Thoracic aorta (tissue), 2 donors: ENCODE results near the gene MAST3. TPM values are rescaled to one million over a fixed set of nuclear protein-coding genes. Genes with fewer than 3 reads are reported as not detected.

Experiments used
- ATAC-seq: fragments of 150-250 bp; one replicate; pipeline ENCODE4 v1.8.0; 2017; ENCODE audit warnings: low read depth; ENCODE audit not compliant: insufficient number of reproducible peaks, low FRiP score
- DNase-seq: peaks from one replicate; pipeline ENCODE4 v3.0.0-alpha.2; 2020; ENCODE audit warnings: low spot score
- H3K27ac ChIP-seq, 2 donors: fragments of 200-600 bp; sonication (generic); 1 replicate in 1 of 2; 2 replicates in 1 of 2; pipeline ENCODE4 v1.5.1; 2016; ENCODE audit warnings: mild to moderate bottlenecking in 2 of 2, moderate library complexity in 2 of 2
- H3K27me3 ChIP-seq: fragments of 200-600 bp; sonication (generic); replicated peaks from 2 replicates; pipeline ENCODE4 v1.6.0; 2016; ENCODE audit warnings: mild to moderate bottlenecking; ENCODE audit not compliant: insufficient read depth
- H3K36me3 ChIP-seq: fragments of 200-600 bp; sonication (generic); one replicate; pipeline ENCODE4 v1.5.1; 2016
- H3K4me1 ChIP-seq, 2 donors: fragments of 200-600 bp; sonication (generic); 1 replicate in 1 of 2; 2 replicates in 1 of 2; pipeline versions ENCODE4 v1.5.1 to v1.6.0; 2016; ENCODE audit warnings: low read depth in 2 of 2, mild to moderate bottlenecking in 1 of 2; ENCODE audit not compliant: control insufficient read depth in 1 of 2
- H3K4me3 ChIP-seq: fragments of 200-600 bp; sonication (generic); 2 replicates; pipeline ENCODE4 v1.5.1; 2016; ENCODE audit warnings: mild to moderate bottlenecking
- H3K9me3 ChIP-seq: fragments of 200-600 bp; sonication (generic); 2 replicates; pipeline ENCODE4 v1.5.1; 2016
- CTCF ChIP-seq: fragments of 200-600 bp; sonication (generic); IDR thresholded peaks from one replicate; pipeline ENCODE4 v1.5.1; 2019; ENCODE audit warnings: antibody characterized with exemption
- total RNA-seq, 2 donors: library from RNA; depleted of rRNA; stranded (reverse); fragments of >200 nt; gene quantifications; one replicate each; pipeline versions ENCODE4 v1.1.0 to v1.2.3, GENCODE V29; 2016

The MAST3 gene
- total RNA-seq, 2 donors from 2014 or later: 18.7 to 27.8 TPM

GRCh38 chr19:18091217-18091608 lies 6.4 kb upstream of the MAST3 start:
- H3K36me3 ChIP-seq: no peaks in the 10 kb centered on the region
- DNase-seq: no peak
- H3K9me3 ChIP-seq: no peaks in the 10 kb centered on the region
- no peak overlapping the region for H3K4me3 ChIP-seq
- peaks cover 17 to 43% of the 10 kb centered on the region in 2 donors for H3K4me1 ChIP-seq
- H3K27ac ChIP-seq: no peak overlapping the region
- ATAC-seq: no peak
- TF ChIP-seq CTCF: no peak
- no peaks in the 10 kb centered on the region for H3K27me3 ChIP-seq

- DNase-seq (no peak), ATAC-seq (no peak)
- Histone ChIP-seq H3K4me3 (no peak overlapping the region), H3K36me3 (no peaks in the 10 kb centered on the region), H3K27me3 (no peaks in the 10 kb centered on the region), H3K4me1 (peaks cover 23 to 57% of the 10 kb centered on the region in 2 donors), H3K9me3 (no peaks in the 10 kb centered on the region), H3K27ac (peak overlapping the region in 1 of 2 donors; percentile 62)
- TF ChIP-seq CTCF: no peak
Observed at GRCh38 chr19:18093439-18094161, 4.0 kb upstream of the MAST3 start.

GRCh38 chr19:18096258-18096657 lies 1.3 kb upstream of the MAST3 start:
- DNase-seq: no peak
- ATAC-seq: no peak
- Histone ChIP-seq H3K4me3 (no peak overlapping the region), H3K27me3 (no peaks in the 10 kb centered on the region), H3K4me1 (peaks cover 19 to 48% of the 10 kb centered on the region in 2 donors), H3K9me3 (no peaks in the 10 kb centered on the region), H3K27ac (no peak overlapping the region), H3K36me3 (no peaks in the 10 kb centered on the region)
- TF ChIP-seq CTCF: no peak

GRCh38 chr19:18097993-18098890 lies 664 bp downstream of the MAST3 start:
- Histone ChIP-seq H3K36me3 (no peaks in the 10 kb centered on the region), H3K4me3 (peak overlapping the region; percentile 77), H3K27me3 (no peaks in the 10 kb centered on the region), H3K27ac (no peak overlapping the region), H3K9me3 (no peaks in the 10 kb centered on the region), H3K4me1 (peaks cover 16 to 50% of the 10 kb centered on the region in 2 donors)
- no peak for DNase-seq
- no peak for ATAC-seq
- no peak for TF ChIP-seq CTCF

GRCh38 chr19:18098891-18099622 lies 1.5 kb downstream of the MAST3 start:
- DNase-seq: no peak
- no peaks in the 10 kb centered on the region for H3K9me3 ChIP-seq
- peak overlapping the region; percentile 77 for H3K4me3 ChIP-seq
- no peak for ATAC-seq
- TF ChIP-seq CTCF: no peak
- H3K4me1 ChIP-seq: peaks cover 21 to 50% of the 10 kb centered on the region in 2 donors
- no peak overlapping the region for H3K27ac ChIP-seq
- no peaks in the 10 kb centered on the region for H3K27me3 ChIP-seq
- no peaks in the 10 kb centered on the region for H3K36me3 ChIP-seq
